HepG2 (cell line): ENCODE results near the gene ASPRV1. TPM values are rescaled to one million over a fixed set of nuclear protein-coding genes. Genes with fewer than 3 reads are reported as not detected.

ENCODE experiments used
- AGO1 ChIP-seq: fragments of 200-400 bp; formaldehyde crosslinking; IDR thresholded peaks from 2 replicates; pipeline ENCODE4 v1.6.1; 2017; ENCODE audit warnings: mild to moderate bottlenecking, low read depth, low read length, moderate library complexity; ENCODE audit not compliant: poor library complexity, severe bottlenecking
- ATAD3A ChIP-seq: sonication (generic); formaldehyde crosslinking; IDR thresholded peaks from 2 replicates; pipeline ENCODE4 v1.4.0; 2020; ENCODE audit warnings: missing genetic modification reagents
- EED ChIP-seq: sonication (generic); formaldehyde crosslinking; IDR thresholded peaks from 2 replicates; pipeline ENCODE4 v1.5.0; 2020; ENCODE audit warnings: mild to moderate bottlenecking, missing genetic modification reagents
- ELK4 ChIP-seq: sonication (generic); formaldehyde crosslinking; IDR thresholded peaks from 2 replicates; pipeline ENCODE4 v1.9.0; 2021; ENCODE audit warnings: missing genetic modification reagents, borderline replicate concordance
- FOXK2 ChIP-seq: fragments of 450-650 bp; IDR thresholded peaks from 2 replicates; pipeline ENCODE4 v1.6.1; 2016
- HNRNPLL ChIP-seq: fragments of 200-400 bp; formaldehyde crosslinking; IDR thresholded peaks from 2 replicates; pipeline ENCODE4 v1.6.1; 2017; ENCODE audit warnings: mild to moderate bottlenecking, low read depth, low read length; ENCODE audit not compliant: poor library complexity, severe bottlenecking
- MEIS1 ChIP-seq: sonication (generic); formaldehyde crosslinking; IDR thresholded peaks from 2 replicates; pipeline ENCODE4 v1.9.0; 2021; ENCODE audit warnings: mild to moderate bottlenecking, missing genetic modification reagents, moderate library complexity, borderline replicate concordance
- MXD1 ChIP-seq: sonication (generic); formaldehyde crosslinking; IDR thresholded peaks from 2 replicates; pipeline ENCODE4 v1.4.0; 2020; ENCODE audit warnings: mild to moderate bottlenecking, missing genetic modification reagents
- NFAT5 ChIP-seq: sonication (generic); formaldehyde crosslinking; IDR thresholded peaks from 2 replicates; pipeline ENCODE4 v1.4.0; 2020; ENCODE audit warnings: missing genetic modification reagents
- NFYC ChIP-seq: IDR thresholded peaks from 2 replicates; pipeline ENCODE4 v1.6.1; 2016; ENCODE audit warnings: missing genetic modification reagents, missing compliant biosample characterization
- SP5 ChIP-seq: IDR thresholded peaks from 2 replicates; pipeline ENCODE4 v1.6.1; 2016; ENCODE audit warnings: low read depth, borderline replicate concordance
- TCF7 ChIP-seq: sonication (generic); IDR thresholded peaks from 2 replicates; pipeline ENCODE4 v1.6.1; 2016; ENCODE audit warnings: antibody characterized with exemption, low read depth
- ZBTB3 ChIP-seq: sonication (generic); formaldehyde crosslinking; IDR thresholded peaks from 2 replicates; pipeline ENCODE4 v1.4.0; 2020; ENCODE audit warnings: low read depth, mild to moderate bottlenecking, moderate library complexity, missing genetic modification reagents, borderline replicate concordance
- ZBTB42 ChIP-seq: sonication (generic); formaldehyde crosslinking; IDR thresholded peaks from 2 replicates; pipeline ENCODE4 v1.5.0; 2020; ENCODE audit warnings: mild to moderate bottlenecking, missing genetic modification reagents
- ZNF180 ChIP-seq: sonication (generic); formaldehyde crosslinking; IDR thresholded peaks from 2 replicates; pipeline ENCODE4 v1.4.0; 2020; ENCODE audit warnings: low read depth, missing genetic modification reagents, borderline replicate concordance
- ZNF547 ChIP-seq: sonication (generic); formaldehyde crosslinking; IDR thresholded peaks from 2 replicates; pipeline ENCODE4 v1.5.1; 2020; ENCODE audit warnings: mild to moderate bottlenecking, missing genetic modification reagents
- ZNF614 ChIP-seq: IDR thresholded peaks from 2 replicates; pipeline ENCODE4 v1.6.1; 2018; ENCODE audit warnings: missing biosample characterization, missing genetic modification reagents, inconsistent platforms, borderline replicate concordance
- ZNF616 ChIP-seq: sonication (generic); formaldehyde crosslinking; IDR thresholded peaks from 2 replicates; pipeline ENCODE4 v1.5.0; 2020; ENCODE audit warnings: low read depth, mild to moderate bottlenecking, missing genetic modification reagents
- polyA plus RNA-seq, 8 experiments: library from polyadenylated mRNA; depleted of rRNA in 3 of 8; stranded (reverse) in 7 of 8; unstranded in 1 of 8; fragments of >200 nt; fragmentation: Illumina TruSeq in 4 of 8; extraction: Trizol in 4 of 8; gene quantifications; 2 replicates each; pipeline versions ENCODE4 v1.2.1 to v1.2.3, GENCODE V29; 2011 to 2016; ENCODE audit warnings: low read depth in 4 of 8, missing spikeins in 1 of 8, mixed read lengths in 1 of 8; ENCODE audit not compliant: insufficient read depth in 1 of 8
- total RNA-seq, 5 experiments: library from RNA; depleted of rRNA; stranded (reverse); fragments of >200 nt; fragmentation: Illumina TruSeq; extraction: Trizol; gene quantifications; 2 replicates each; pipeline ENCODE4 v1.2.3, GENCODE V29; 2016; ENCODE audit warnings: low read depth in 1 of 5
- TF ChIP-seq, protein P1 (sequence below): sonication (generic); formaldehyde crosslinking; IDR thresholded peaks from 2 replicates; pipeline ENCODE4 v1.4.0; 2020; ENCODE audit warnings: mild to moderate bottlenecking, low read depth, missing genetic modification reagents
- TF ChIP-seq, protein P2 (sequence below), 2 experiments: fragments of 450-650 bp in 1 of 2; sonication (generic) in 1 of 2; formaldehyde crosslinking; IDR thresholded peaks; 2 replicates each; pipeline versions ENCODE4 v1.5.0 to v1.8.0; 2020 to 2022; ENCODE audit warnings: mild to moderate bottlenecking in 1 of 2, missing genetic modification reagents in 1 of 2

Gene ASPRV1
- total and polyA plus RNA-seq, 2 of the 13 experiments (the other 11 are each of a cell fraction or from before 2014, with no cell fraction given) = 0.40 to 0.48 TPM

GRCh38 chr2:69948032-69948962 lies 13.1 kb downstream of the ASPRV1 start (continued):
- TF ChIP-seq, protein P1, sequence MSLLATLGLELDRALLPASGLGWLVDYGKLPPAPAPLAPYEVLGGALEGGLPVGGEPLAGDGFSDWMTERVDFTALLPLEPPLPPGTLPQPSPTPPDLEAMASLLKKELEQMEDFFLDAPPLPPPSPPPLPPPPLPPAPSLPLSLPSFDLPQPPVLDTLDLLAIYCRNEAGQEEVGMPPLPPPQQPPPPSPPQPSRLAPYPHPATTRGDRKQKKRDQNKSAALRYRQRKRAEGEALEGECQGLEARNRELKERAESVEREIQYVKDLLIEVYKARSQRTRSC = no peak
- TF ChIP-seq ATAD3A (CRISPR knock-in tag) (no peak), ELK4 (CRISPR knock-in tag) (no peak), EED (CRISPR knock-in tag) (no peak), MXD1 (CRISPR knock-in tag) (0 out of 2 replicates have a peak, but pooled peaks have one; percentile 32), ZNF547 (CRISPR knock-in tag) (peak; percentile 30; the same call in 1 of the 2 replicates), NFAT5 (CRISPR knock-in tag) (no peak), ZNF616 (no peak), NFYC (CRISPR knock-in tag) (no peak), ZBTB3 (CRISPR knock-in tag) (no peak), HNRNPLL (peak; percentile 55), FOXK2 (no peak), MEIS1 (CRISPR knock-in tag) (peak; percentile 82; the same call in 1 of the 2 replicates), ZBTB42 (CRISPR knock-in tag) (no peak), SP5 (CRISPR knock-in tag) (no peak), AGO1 (peak; percentile 30), ZNF180 (no peak), ZNF614 (CRISPR knock-in tag) (no peak), TCF7 (no peak)
- TF ChIP-seq, protein P2, sequence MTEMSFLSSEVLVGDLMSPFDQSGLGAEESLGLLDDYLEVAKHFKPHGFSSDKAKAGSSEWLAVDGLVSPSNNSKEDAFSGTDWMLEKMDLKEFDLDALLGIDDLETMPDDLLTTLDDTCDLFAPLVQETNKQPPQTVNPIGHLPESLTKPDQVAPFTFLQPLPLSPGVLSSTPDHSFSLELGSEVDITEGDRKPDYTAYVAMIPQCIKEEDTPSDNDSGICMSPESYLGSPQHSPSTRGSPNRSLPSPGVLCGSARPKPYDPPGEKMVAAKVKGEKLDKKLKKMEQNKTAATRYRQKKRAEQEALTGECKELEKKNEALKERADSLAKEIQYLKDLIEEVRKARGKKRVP (CRISPR knock-in tag; IDR thresholded peaks at IDR 0.05) = peak in 1 of 2 experiments; percentile 67; a peak in 2 of 4 replicates
